GM12892 (cell line): Measurements from ENCODE around the gene FBP2.

Experiments used
- POLR2A ChIP-seq: IDR thresholded peaks from 2 replicates; pipeline ENCODE4 v1.6.1; 2011; ENCODE audit warnings: low read depth, low read length, control low read depth
- POLR2AphosphoS5 ChIP-seq: IDR thresholded peaks from 2 replicates; pipeline ENCODE4 v1.6.1; 2011; ENCODE audit warnings: low read depth, low read length, control low read depth
- TAF1 ChIP-seq: IDR thresholded peaks from 2 replicates; pipeline ENCODE4 v1.6.1; 2011; ENCODE audit warnings: low read depth, mild to moderate bottlenecking, control low read depth, low read length, borderline replicate concordance

GRCh38 chr9:94627287-94627686 lies 33.7 kb upstream of the FBP2 start:
- no peak for TF ChIP-seq POLR2AphosphoS5
- TF ChIP-seq TAF1, result no peak
- no peak for TF ChIP-seq POLR2A
